22Rv1 (cell line): ENCODE data around the gene CSNK2B.

Source experiments
- H3K27ac ChIP-seq: fragments of 450-650 bp; 2 replicates; pipeline ENCODE4 v1.5.1; 2017
- ZFX ChIP-seq: fragments of 450-650 bp; IDR thresholded peaks from 2 replicates; pipeline ENCODE4 v1.6.1; 2017; ENCODE audit warnings: antibody characterized with exemption, borderline replicate concordance
- TF ChIP-seq, protein P1 (sequence below): fragments of 450-650 bp; IDR thresholded peaks from 2 replicates; pipeline ENCODE4 v1.5.1; 2017; ENCODE audit warnings: mild to moderate bottlenecking

CSNK2B gene

DNA sequence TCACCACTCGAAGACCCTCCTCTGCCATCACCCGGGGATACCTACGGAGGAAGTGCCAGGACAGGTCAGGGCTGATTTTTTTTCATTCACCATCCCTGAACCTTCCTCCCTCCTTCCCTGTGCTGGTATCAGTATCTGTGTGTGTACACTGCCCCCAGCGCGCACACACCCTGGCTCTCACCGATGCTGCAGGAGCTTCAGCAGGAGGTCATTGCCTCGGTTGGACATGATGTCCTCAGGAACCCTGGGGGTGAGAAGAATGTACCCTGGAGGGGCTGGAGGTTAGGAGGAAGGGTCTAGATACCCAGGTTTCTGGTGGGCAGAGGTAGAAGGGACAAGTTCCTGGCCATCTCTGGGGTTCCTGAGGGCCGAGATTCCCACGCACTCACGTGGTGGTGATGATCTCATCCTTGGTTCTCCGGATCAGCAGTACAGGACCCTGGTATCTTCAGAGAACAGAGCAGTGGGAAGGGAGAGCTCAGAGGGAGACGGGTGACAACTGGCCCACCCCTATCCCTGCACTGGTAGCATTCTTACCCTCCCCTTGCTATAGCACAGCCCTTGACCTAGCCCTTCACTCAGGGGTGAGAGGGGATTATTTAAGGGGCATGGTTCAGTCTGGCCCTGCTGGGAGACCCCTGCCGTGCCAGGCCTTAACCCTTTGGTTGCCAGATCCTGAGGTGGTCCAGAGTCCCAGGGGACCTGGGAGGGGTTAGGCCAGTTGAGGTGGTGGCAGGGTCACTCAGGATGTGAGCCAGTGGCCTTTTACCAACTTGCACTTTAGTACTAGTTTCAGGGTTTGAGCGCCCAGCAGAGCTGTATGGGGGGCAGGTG is 22.2 kb downstream of the CSNK2B start:
- TF ChIP-seq, protein P1, sequence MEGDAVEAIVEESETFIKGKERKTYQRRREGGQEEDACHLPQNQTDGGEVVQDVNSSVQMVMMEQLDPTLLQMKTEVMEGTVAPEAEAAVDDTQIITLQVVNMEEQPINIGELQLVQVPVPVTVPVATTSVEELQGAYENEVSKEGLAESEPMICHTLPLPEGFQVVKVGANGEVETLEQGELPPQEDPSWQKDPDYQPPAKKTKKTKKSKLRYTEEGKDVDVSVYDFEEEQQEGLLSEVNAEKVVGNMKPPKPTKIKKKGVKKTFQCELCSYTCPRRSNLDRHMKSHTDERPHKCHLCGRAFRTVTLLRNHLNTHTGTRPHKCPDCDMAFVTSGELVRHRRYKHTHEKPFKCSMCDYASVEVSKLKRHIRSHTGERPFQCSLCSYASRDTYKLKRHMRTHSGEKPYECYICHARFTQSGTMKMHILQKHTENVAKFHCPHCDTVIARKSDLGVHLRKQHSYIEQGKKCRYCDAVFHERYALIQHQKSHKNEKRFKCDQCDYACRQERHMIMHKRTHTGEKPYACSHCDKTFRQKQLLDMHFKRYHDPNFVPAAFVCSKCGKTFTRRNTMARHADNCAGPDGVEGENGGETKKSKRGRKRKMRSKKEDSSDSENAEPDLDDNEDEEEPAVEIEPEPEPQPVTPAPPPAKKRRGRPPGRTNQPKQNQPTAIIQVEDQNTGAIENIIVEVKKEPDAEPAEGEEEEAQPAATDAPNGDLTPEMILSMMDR: no peak
- TF ChIP-seq ZFX: no peak
- H3K27ac ChIP-seq: no peak overlapping the region

DNA sequence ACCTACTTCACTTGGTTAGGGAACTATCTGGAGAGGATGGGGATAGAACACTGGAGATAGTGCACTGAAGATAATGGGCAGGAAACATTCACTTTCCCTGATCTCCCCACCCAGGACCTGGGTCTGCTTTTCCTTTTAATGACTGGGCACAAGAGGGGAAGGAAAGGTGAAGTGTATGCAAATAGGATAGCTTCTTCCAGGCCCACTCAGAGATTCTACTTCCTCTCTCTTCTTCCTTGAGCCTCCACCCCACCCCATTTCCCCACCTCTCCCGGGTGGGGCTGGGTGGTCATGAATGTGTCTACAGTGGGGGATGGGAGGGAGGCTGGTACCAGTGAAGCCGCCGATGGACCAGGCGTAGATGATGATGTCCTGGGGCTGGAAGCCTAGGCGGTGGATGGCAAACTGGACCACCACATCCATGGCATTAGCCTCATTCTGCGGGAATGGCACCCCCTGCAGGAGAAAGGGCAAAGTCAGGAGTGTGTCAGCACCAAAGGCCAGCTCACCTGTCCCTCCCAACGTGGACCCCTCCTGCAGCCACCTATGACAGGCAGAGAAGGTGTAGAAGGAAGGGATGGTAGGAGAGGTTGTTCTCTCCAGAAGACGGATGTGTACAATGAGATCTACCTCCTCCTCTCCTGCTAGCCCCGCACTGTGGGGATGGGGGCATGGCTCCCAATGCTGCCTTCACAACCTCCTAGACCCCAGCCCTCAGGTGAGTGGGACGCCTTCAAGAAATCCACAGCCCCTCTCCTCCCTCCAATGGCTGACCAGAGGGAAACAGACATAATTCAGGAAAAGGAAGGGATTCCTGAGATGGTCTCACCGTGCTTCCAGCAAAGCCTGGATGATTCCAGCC is 23.6 kb downstream of the CSNK2B start:
- H3K27ac ChIP-seq: no peak overlapping the region
- TF ChIP-seq, protein P1: peak; percentile 66
- no peak for TF ChIP-seq ZFX

DNA sequence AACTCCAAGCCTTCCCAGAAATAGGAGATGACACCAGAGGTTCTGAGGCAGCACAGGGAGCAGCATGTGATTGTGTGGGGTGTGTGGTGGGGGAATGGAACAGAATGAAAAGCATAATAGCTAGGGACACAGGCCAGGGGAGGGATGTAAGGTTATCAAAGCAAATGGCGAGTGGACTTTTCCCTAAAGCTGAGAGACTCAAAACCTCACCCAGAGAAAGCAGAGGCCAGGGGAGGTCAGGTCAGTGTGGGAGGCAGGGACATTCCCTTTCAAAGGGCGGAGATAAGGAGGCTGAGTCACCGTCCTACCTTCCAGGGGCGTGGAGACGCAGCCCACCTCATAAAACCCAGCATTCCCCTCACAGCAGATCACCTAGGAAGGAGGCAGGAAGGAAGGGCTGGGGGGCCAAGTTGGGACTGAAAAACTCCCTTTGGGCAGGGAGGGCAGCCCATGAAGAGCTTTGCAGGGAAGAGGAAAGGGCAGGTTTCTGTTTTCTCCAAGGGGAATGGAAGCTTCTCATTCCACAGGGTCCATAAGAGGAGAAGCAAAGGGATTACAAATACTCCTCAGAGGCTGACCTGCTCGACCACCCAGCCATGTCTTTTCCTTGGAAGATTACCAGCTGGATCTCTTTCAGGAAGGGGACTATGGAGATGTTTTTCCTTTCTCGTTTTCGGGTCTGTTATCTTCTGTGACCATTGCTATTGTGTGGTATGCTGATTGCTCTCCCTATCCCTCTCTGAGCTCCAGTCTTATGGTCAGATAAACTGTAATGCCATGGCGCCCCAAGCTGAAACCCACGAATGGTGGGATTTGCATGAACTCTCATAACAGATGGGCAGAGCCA is 24.6 kb downstream of the CSNK2B start:
- no peak for TF ChIP-seq ZFX
- no peak overlapping the region for H3K27ac ChIP-seq

DNA sequence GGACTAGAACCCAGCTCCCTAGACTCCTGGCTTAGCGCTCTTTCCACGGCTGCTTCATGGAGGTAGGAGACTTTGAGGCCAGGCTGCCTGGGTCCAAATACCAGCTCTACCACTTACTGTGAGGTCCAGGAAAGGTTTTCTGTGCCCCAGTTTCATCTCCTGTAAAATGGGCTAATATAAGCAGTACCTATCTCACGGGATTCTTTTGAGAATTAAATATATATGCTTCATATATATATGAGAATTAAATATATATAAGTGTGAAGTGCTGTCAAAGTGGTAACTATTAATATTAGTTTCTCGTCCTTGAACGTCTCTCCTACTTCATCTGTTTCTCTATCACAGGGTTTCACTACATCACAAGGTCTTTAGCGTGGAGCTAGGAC is 25.2 kb downstream of the CSNK2B start:
- TF ChIP-seq ZFX: no peak
- TF ChIP-seq, protein P1: no peak
- H3K27ac ChIP-seq: no peak overlapping the region

DNA sequence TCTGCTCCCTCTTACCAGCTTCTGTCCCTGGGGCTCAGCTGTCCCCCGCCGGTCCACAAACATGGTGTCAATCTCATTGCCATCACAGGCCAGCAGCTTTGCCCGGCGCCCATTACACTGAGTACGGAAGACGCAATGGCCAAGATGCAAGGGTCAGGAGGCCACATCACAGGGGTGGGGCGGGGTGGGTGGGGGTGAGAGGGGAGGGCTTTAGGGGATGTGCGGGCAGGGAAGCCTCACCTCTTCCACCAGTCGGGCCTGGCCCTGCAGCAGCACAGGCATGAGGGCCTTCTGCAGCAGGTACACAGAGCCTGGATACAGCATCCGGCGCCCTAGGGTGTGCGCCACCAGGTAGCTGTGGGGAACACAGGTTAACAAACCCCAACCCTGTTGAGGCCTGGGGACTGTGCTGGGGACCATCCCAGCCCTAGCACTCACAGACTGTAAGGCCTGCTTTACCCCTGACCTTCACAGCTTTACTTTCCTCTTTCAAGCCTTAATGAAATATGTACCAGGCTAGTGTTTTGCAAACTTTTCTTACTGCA is 25.8 kb downstream of the CSNK2B start:
- H3K27ac ChIP-seq: no peak overlapping the region

DNA sequence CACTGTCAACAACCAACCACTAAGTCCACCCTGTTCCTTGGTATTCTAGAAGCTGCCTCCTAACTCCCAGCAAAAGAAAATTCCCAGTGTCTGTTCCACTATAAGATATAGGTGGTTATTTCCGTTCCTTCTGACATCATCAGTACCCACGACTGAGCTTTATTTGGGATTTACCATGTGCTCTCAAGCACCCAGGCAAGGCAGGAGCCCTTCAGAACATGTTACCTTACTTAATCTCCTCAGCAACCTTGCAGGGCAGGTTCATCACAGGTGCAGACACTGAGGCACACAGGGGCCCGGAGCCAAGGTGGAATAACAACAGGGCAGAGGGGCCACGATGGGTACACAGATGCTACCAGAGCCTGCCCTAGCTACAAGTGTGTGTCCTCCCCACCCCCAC is 26.5 kb downstream of the CSNK2B start:
- no peak overlapping the region for H3K27ac ChIP-seq
- TF ChIP-seq, protein P1: no peak
- TF ChIP-seq ZFX: no peak

More for the DNA sequence above, 25.8 kb downstream of the CSNK2B start:
- no peak for TF ChIP-seq ZFX
- TF ChIP-seq, protein P1: no peak

DNA sequence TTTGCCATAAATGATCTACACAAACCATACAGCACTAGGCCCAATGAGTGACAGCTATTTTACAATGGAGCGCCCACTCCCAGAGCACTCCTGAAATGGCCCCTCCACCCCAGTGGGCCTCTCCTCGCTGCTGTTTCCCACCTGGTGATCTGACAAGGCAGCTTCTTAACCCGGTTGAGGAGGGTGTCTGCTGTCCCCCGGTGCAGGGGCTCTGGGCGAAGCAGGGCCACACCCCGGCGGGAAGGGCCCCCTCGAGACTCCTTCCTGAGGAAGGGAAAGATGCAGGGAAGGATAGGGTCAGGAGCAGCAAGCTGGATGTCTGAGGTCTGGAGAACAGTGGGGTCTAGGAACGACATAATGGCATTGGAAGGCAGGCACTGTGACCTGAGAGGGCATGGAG is 27.0 kb downstream of the CSNK2B start:
- TF ChIP-seq ZFX: no peak
- TF ChIP-seq, protein P1: no peak
- H3K27ac ChIP-seq: no peak overlapping the region
